CD4-positive, CD25-positive, alpha-beta regulatory T cell (primary cell): ENCODE results near the gene MROH7. TPM values are rescaled to one million over a fixed set of nuclear protein-coding genes. Genes with fewer than 3 reads are reported as not detected.

Experiments used
- ATAC-seq, 2 donors: fragments of 150-1000 bp; cut with Tn5 transposase; one replicate each; pipeline ENCODE4 v1.10.0; 2021; ENCODE audit warnings: low read depth in 2 of 2, moderate number of reproducible peaks in 2 of 2, moderate library complexity in 1 of 2
- DNase-seq, 3 donors: peaks; one replicate each; pipeline versions ENCODE4 v3.0.0 to v3.0.0-alpha.2; 2012 to 2022; ENCODE audit warnings: mixed read lengths in 1 of 3
- H3K27ac ChIP-seq: one replicate; pipeline ENCODE4 v1.7.0; 2013; ENCODE audit warnings: mild to moderate bottlenecking, low read length; ENCODE audit not compliant: insufficient read depth, poor library complexity, severe bottlenecking
- H3K27me3 ChIP-seq: one replicate; pipeline ENCODE4 v1.7.0; 2013; ENCODE audit warnings: low read length; ENCODE audit not compliant: control insufficient read depth, insufficient read depth
- H3K36me3 ChIP-seq: one replicate; pipeline ENCODE4 v1.7.0; 2013; ENCODE audit warnings: mild to moderate bottlenecking, low read length, moderate library complexity; ENCODE audit not compliant: control insufficient read depth, insufficient read depth
- H3K4me1 ChIP-seq: 2 replicates; pipeline ENCODE4 v1.7.0; 2013; ENCODE audit warnings: mild to moderate bottlenecking, low read length; ENCODE audit not compliant: insufficient read depth, control insufficient read depth, poor library complexity, severe bottlenecking
- H3K4me3 ChIP-seq: one replicate; pipeline ENCODE4 v1.7.0; 2013; ENCODE audit warnings: low read depth, mild to moderate bottlenecking, low read length, moderate library complexity
- H3K9me3 ChIP-seq, 2 experiments: 1 replicate in 1 of 2; 2 replicates in 1 of 2; pipeline ENCODE4 v1.7.0; 2013; ENCODE audit warnings: low read length in 2 of 2, mild to moderate bottlenecking in 1 of 2, moderate library complexity in 1 of 2; ENCODE audit not compliant: control insufficient read depth in 2 of 2
- H3K27ac Mint-ChIP-seq, 3 donors: one replicate each; pipeline ENCODE4 v1.8.0; 2020 to 2022; ENCODE audit warnings: mild to moderate bottlenecking in 3 of 3, mixed read lengths in 3 of 3, moderate library complexity in 2 of 3
- H3K27me3 Mint-ChIP-seq: one replicate; pipeline ENCODE4 v1.8.0; 2022; ENCODE audit warnings: mild to moderate bottlenecking, mixed read lengths
- H3K36me3 Mint-ChIP-seq: one replicate; pipeline ENCODE4 v1.8.0; 2020; ENCODE audit warnings: mixed read lengths
- H3K4me1 Mint-ChIP-seq, 4 donors: one replicate each; pipeline ENCODE4 v1.8.0; 2020 to 2022; ENCODE audit warnings: mixed read lengths in 4 of 4, mild to moderate bottlenecking in 1 of 4
- H3K4me3 Mint-ChIP-seq, 4 donors: one replicate each; pipeline ENCODE4 v1.8.0; 2020 to 2022; ENCODE audit warnings: mild to moderate bottlenecking in 4 of 4, mixed read lengths in 4 of 4, moderate library complexity in 3 of 4
- H3K9me3 Mint-ChIP-seq, 7 donors: one replicate each; pipeline ENCODE4 v1.8.0; 2020 to 2022; ENCODE audit warnings: mixed read lengths in 7 of 7, mild to moderate bottlenecking in 3 of 7, moderate library complexity in 2 of 7
- polyA plus RNA-seq, 4 donors: library from polyadenylated mRNA; unstranded; fragments of 300-500 nt; fragmentation: Illumina TruSeq; gene quantifications; one replicate each; pipeline ENCODE4 v1.2.3, GENCODE V29; 2021
- total RNA-seq: library from RNA; stranded (reverse); gene quantifications from one replicate; pipeline ENCODE4 v1.2.3, GENCODE V29; 2022

Gene MROH7
- total and polyA plus RNA-seq, 5 donors from 2014 or later, result not detected

DNA sequence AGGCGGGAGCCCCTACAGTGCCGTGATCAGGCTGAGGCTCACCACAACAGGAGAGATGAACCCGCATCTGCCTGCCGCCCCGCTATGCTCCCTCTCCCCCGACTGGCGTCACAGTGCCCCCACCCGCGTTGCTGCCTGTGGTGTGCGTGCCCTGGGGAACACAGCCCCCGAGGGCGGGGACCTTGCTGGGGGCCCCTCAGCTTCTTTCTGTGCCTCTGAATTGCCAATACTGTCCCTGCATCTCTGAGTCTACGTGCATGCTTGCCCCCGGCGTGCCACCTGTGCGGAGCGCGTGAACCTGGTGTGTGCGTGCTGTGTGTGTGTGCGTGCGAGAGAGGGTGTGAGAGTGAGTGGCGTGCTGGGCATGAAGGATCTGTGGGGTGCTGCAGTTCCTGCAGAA, 112.5 kb downstream of the MROH7 start:
- no peak for DNase-seq
- Histone ChIP-seq H3K4me3 (no peak overlapping the region), H3K27ac (no peak overlapping the region), H3K27me3 (no peaks in the 10 kb centered on the region), H3K36me3 (peaks cover 9% of the 10 kb centered on the region), H3K9me3 (no peaks in the 10 kb centered on the region), H3K4me1 (no peaks in the 10 kb centered on the region)
- Mint-ChIP-seq H3K4me1 (no peaks in the 10 kb centered on the region), H3K27ac (no peak overlapping the region), H3K9me3 (no peaks in the 10 kb centered on the region), H3K4me3 (no peak overlapping the region), H3K27me3 (no peaks in the 10 kb centered on the region), H3K36me3 (peaks cover 12% of the 10 kb centered on the region)
- ATAC-seq, result no peak

DNA sequence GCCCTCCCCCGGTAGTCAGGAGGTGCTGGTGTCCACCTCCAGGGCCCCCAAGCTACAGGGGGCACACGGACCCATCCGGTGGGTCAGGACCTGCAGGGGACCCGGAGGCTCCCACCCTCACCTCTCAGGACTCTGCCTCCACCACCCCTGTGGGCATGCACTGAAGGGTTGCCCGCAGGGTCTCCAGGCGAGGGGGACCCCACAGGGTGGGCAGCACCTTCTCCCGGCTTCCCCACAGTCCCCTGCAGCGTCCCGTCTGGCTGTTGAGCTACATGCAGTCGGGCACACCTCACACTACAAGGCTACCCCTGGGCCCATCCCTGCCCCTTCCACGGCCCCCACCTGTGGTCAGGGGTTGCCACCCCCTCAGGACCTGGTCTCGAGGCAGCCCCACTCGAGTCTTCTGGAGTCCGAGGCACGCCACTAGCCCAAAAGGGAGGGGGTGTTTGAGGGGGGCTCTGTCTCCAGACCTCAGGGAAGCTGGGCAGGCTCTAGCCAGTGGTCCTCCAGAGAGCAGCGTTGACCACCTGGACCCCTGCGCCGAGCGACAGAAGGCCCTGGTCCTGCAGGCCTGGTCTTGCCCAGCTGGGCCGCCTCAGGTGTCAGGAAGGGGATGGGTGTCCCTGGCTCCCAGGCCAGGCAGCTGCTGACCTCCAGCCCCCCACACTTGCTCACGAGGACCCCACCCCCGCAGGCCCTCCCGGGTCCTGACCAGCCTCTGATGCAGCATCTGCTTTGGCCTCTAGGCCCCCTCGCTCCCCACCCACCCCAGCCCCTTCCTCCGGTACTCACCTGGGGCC, 113.1 kb downstream of the MROH7 start:
- H3K27ac Mint-ChIP-seq, result no peak overlapping the region
- no peaks in the 10 kb centered on the region for H3K4me1 ChIP-seq
- no peak overlapping the region for H3K27ac ChIP-seq
- H3K36me3 Mint-ChIP-seq, result peaks cover 15% of the 10 kb centered on the region
- no peaks in the 10 kb centered on the region for H3K9me3 ChIP-seq
- no peak overlapping the region for H3K4me3 ChIP-seq
- peaks cover 9% of the 10 kb centered on the region for H3K36me3 ChIP-seq
- peaks cover 0 to 4% (median 0%) of the 10 kb centered on the region in 4 donors for H3K4me1 Mint-ChIP-seq
- ATAC-seq (no peak), DNase-seq (no peak)
- no peaks in the 10 kb centered on the region for H3K27me3 ChIP-seq
- H3K9me3 Mint-ChIP-seq, result no peaks in the 10 kb centered on the region
- H3K4me3 Mint-ChIP-seq, result no peak overlapping the region
- no peaks in the 10 kb centered on the region for H3K27me3 Mint-ChIP-seq

DNA sequence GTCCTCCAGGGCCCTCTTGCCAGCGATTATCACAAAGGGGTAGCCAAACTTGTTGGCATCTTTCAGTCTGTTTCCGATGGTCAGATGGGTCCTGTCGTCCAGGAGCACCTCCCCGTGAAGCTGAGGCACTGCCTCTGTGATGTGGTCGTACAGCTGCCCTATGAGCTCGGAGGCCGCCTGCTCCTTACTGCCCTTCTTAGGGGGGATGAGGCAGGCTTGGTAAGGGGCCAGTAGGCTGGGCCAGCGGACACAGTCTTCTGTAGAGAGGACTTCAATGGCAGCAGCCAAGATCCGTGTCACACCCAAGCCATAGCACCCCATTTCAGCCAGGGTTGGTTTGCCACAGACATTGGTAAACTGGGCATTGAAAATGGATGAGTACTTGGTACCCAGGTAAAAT, 116.2 kb downstream of the MROH7 start:
- no peak overlapping the region for H3K4me3 ChIP-seq
- peaks cover 9% of the 10 kb centered on the region for H3K36me3 ChIP-seq
- H3K27me3 Mint-ChIP-seq, result no peaks in the 10 kb centered on the region
- DNase-seq (no peak), ATAC-seq (no peak)
- no peaks in the 10 kb centered on the region for H3K9me3 Mint-ChIP-seq
- no peak overlapping the region for H3K4me3 Mint-ChIP-seq
- H3K27ac ChIP-seq, result no peak overlapping the region
- no peaks in the 10 kb centered on the region for H3K27me3 ChIP-seq
- H3K4me1 Mint-ChIP-seq, result peaks cover 4 to 15% (median 6%) of the 10 kb centered on the region in 4 donors
- no peaks in the 10 kb centered on the region for H3K4me1 ChIP-seq
- H3K9me3 ChIP-seq, result no peaks in the 10 kb centered on the region
- H3K36me3 Mint-ChIP-seq, result peaks cover 15% of the 10 kb centered on the region
- no peak overlapping the region for H3K27ac Mint-ChIP-seq

DNA sequence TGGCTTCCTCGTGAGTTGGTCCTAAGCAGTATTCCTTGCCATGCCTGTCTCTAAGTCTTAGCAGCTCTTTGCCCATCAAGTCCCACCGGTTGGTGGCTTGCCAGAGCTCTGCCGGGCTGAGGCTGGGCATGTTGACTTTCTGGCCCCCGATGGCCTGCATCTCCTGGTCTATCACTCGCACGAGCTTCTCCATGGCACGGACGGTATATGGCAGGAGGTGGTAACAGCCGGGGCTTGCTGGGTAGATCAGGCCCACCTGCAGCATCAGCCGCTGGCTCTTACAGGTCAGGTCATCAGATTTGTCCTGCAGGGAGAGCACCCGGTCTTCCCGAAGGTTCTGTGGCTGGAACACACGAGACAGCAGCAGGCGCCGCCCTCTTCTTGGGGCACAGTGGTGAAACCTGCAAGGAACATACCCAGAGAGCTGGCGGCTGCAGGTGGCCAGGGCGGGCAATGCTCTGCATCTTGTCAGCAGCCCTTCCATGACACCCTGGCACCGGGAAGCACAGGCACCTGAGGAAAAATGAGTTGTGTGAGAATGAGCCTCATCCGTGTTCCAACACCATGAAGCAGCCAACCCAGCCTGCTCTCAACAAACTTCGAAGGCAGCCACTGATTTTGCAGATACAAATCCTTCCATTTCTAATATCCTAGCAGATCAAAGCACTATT, 117.2 kb downstream of the MROH7 start:
- H3K36me3 ChIP-seq, result peaks cover 9% of the 10 kb centered on the region
- no peaks in the 10 kb centered on the region for H3K27me3 ChIP-seq
- no peak overlapping the region for H3K27ac ChIP-seq
- H3K4me3 Mint-ChIP-seq, result peak overlapping the region in 1 of 4 donors; percentile 10
- peaks cover 15% of the 10 kb centered on the region for H3K36me3 Mint-ChIP-seq
- H3K4me1 ChIP-seq, result peaks cover 6% of the 10 kb centered on the region
- peak overlapping the region in 1 of 3 donors; percentile 9 for H3K27ac Mint-ChIP-seq
- ATAC-seq (no peak), DNase-seq (no peak)
- H3K9me3 Mint-ChIP-seq, result no peaks in the 10 kb centered on the region
- H3K4me1 Mint-ChIP-seq, result peaks cover 4 to 24% (median 15%) of the 10 kb centered on the region in 4 donors
- no peaks in the 10 kb centered on the region for H3K27me3 Mint-ChIP-seq
- H3K4me3 ChIP-seq, result no peak overlapping the region
- H3K9me3 ChIP-seq, result no peaks in the 10 kb centered on the region

Other genes with a start within 250 kb of the MROH7 start
- gene SSBP3, start 235.4 kb upstream of the MROH7 start, total RNA-seq, result 30.6 TPM
- gene SSBP3, start 235.4 kb upstream of the MROH7 start, polyA plus RNA-seq, result 1 to 10 TPM; 5.4 to 7.4 (median 6.9) TPM
- 0.15 TPM for gene ACOT11, start 93.6 kb upstream of the MROH7 start, total RNA-seq
- gene ACOT11, start 93.6 kb upstream of the MROH7 start, polyA plus RNA-seq, result under 1 TPM in 2 of 4 donors, not detected in 2; 0.15 to 0.36 TPM
- gene FAM151A, start 18.3 kb upstream of the MROH7 start, total RNA-seq, result not detected
- not detected for gene FAM151A, start 18.3 kb upstream of the MROH7 start, polyA plus RNA-seq
- gene TTC4, start 74.1 kb downstream of the MROH7 start, total RNA-seq, result 7.7 TPM
- gene TTC4, start 74.1 kb downstream of the MROH7 start, polyA plus RNA-seq, result 10 to 100 TPM; 17.4 to 27.1 (median 22.5) TPM
- gene PARS2, start 122.7 kb downstream of the MROH7 start, total RNA-seq, result 0.49 TPM
- 1 to 10 TPM; 2.9 to 5.6 (median 3.6) TPM for gene PARS2, start 122.7 kb downstream of the MROH7 start, polyA plus RNA-seq
- 15.8 TPM for gene TTC22, start 159.5 kb downstream of the MROH7 start, total RNA-seq
- gene TTC22, start 159.5 kb downstream of the MROH7 start, polyA plus RNA-seq, result 1 to 10 TPM; 3.8 to 6.5 (median 4.8) TPM
- gene DHCR24, start 245.4 kb downstream of the MROH7 start, total RNA-seq, result 2.0 TPM
- 1 to 10 TPM in 3 of 4 donors, under 1 TPM in 1; 0.85 to 3.2 (median 2.5) TPM for gene DHCR24, start 245.4 kb downstream of the MROH7 start, polyA plus RNA-seq